H1 (cell line): Measurements from ENCODE around the gene C1GALT1. TPM values are rescaled to one million over a fixed set of nuclear protein-coding genes. Genes with fewer than 3 reads are reported as not detected.

Source experiments
- CTCF ChIA-PET: fragments of 300-600 bp; sonication (Branson Sonifier 250); formaldehyde crosslinking; loops from one replicate; lab custom pipeline; 2021; ENCODE audit not compliant: partially characterized antibody; lab: Charles Lee
- POLR2A ChIA-PET: fragments of 300-600 bp; sonication (Branson Sonifier 250); formaldehyde crosslinking; loops from one replicate; lab custom pipeline; 2021; ENCODE audit warnings: inconsistent platforms; ENCODE audit not compliant: partially characterized antibody; lab: Charles Lee
- DNase-seq, 2 experiments: peaks; one replicate each; pipeline versions ENCODE4 v3.0.0 to v3.0.0-alpha.2; 2010 to 2022; ENCODE audit warnings: low spot score in 2 of 2, low read depth in 1 of 2, mixed read lengths in 1 of 2
- FAIRE-seq: peaks from 2 replicates; lab custom pipeline; 2011; peaks lifted over from hg19 to GRCh38; lab: Jason Lieb, UNC
- H2AFZ ChIP-seq: 2 replicates; pipeline ENCODE4 v1.8.1; 2012; ENCODE audit warnings: low read length, inconsistent platforms
- H2AK5ac ChIP-seq: 2 replicates; pipeline ENCODE4 v1.6.1; 2013; ENCODE audit warnings: low read depth, low read length
- H2BK120ac ChIP-seq: replicated peaks from 2 replicates; pipeline ENCODE3; 2013; ENCODE audit warnings: low read depth, low read length, inconsistent platforms
- H2BK12ac ChIP-seq: 2 replicates; pipeline ENCODE4 v1.6.1; 2013; ENCODE audit warnings: low read depth, low read length
- H2BK15ac ChIP-seq: 2 replicates; pipeline ENCODE4 v1.6.1; 2013; ENCODE audit warnings: low read length
- H2BK20ac ChIP-seq: 2 replicates; pipeline ENCODE4 v1.6.1; 2013; ENCODE audit warnings: low read length
- H2BK5ac ChIP-seq: 2 replicates; pipeline ENCODE4 v1.6.1; 2013; ENCODE audit warnings: low read depth, low read length
- H3K14ac ChIP-seq: 2 replicates; pipeline ENCODE4 v1.6.1; 2013; ENCODE audit warnings: inconsistent platforms; ENCODE audit not compliant: insufficient read length
- H3K18ac ChIP-seq: 2 replicates; pipeline ENCODE4 v1.6.1; 2013; ENCODE audit warnings: low read length; ENCODE audit errors: extremely low read depth
- H3K23ac ChIP-seq: 2 replicates; pipeline ENCODE4 v1.6.1; 2013; ENCODE audit warnings: inconsistent platforms; ENCODE audit not compliant: insufficient read length
- H3K23me2 ChIP-seq: 2 replicates; pipeline ENCODE4 v1.6.1; 2013; ENCODE audit warnings: low read depth, low read length
- H3K27ac ChIP-seq: 2 replicates; pipeline ENCODE4 v1.6.1; 2011; ENCODE audit warnings: low read depth, low read length, inconsistent platforms
- H3K27me3 ChIP-seq, 4 experiments: replicated peaks in 1 of 4; 1 replicate in 1 of 4; 2 replicates in 3 of 4; pipeline versions ENCODE4 v1.6.1 to v1.8.1; 2011 to 2013; ENCODE audit warnings: low read length in 3 of 4, mild to moderate bottlenecking in 3 of 4, inconsistent platforms in 2 of 4, mixed read lengths in 2 of 4, moderate library complexity in 1 of 4; ENCODE audit not compliant: control insufficient read depth in 3 of 4, insufficient read depth in 3 of 4; ENCODE audit errors: extremely low read depth in 1 of 4
- H3K36me3 ChIP-seq, 4 experiments: 2 replicates each; pipeline versions ENCODE4 v1.6.1 to v1.8.1; 2011 to 2013; ENCODE audit warnings: mild to moderate bottlenecking in 4 of 4, low read length in 3 of 4, moderate library complexity in 2 of 4, control low read depth in 1 of 4, inconsistent platforms in 1 of 4; ENCODE audit not compliant: insufficient read depth in 4 of 4, control insufficient read depth in 2 of 4
- H3K4ac ChIP-seq: replicated peaks from 2 replicates; pipeline ENCODE3; 2013; ENCODE audit warnings: low read length, low read depth, mixed read lengths, inconsistent platforms; ENCODE audit not compliant: insufficient read length
- H3K4me1 ChIP-seq, 4 experiments: replicated peaks in 1 of 4; 1 replicate in 1 of 4; 2 replicates in 3 of 4; pipeline versions ENCODE4 v1.6.1 to v1.8.1; 2011 to 2013; ENCODE audit warnings: low read length in 3 of 4, inconsistent platforms in 2 of 4, mixed read lengths in 1 of 4; ENCODE audit not compliant: insufficient read depth in 4 of 4, control insufficient read depth in 3 of 4
- H3K4me2 ChIP-seq, 2 experiments: 2 replicates each; pipeline versions ENCODE4 v1.6.1 to v1.8.1; 2011 to 2013; ENCODE audit warnings: low read depth in 2 of 2, low read length in 2 of 2, control low read depth in 1 of 2, inconsistent platforms in 1 of 2, mild to moderate bottlenecking in 1 of 2; ENCODE audit not compliant: insufficient read depth in 1 of 2
- H3K4me3 ChIP-seq, 4 experiments: fragments of 200-600, 300-600 bp in 1 of 4; sonication (generic), shearing (Covaris generic), sonication (Bioruptor Twin) in 1 of 4; 2 replicates each; pipeline versions ENCODE4 v1.5.1 to v1.8.1; 2011 to 2016; ENCODE audit warnings: low read length in 4 of 4, low read depth in 3 of 4, control low read depth in 2 of 4, inconsistent platforms in 2 of 4, mild to moderate bottlenecking in 2 of 4, mixed read lengths in 1 of 4, moderate library complexity in 1 of 4; ENCODE audit not compliant: insufficient read depth in 2 of 4; ENCODE audit errors: extremely low read depth in 1 of 4
- H3K56ac ChIP-seq: replicated peaks from 2 replicates; pipeline ENCODE3; 2013; ENCODE audit warnings: low read depth, mild to moderate bottlenecking, mixed read lengths, low read length, inconsistent platforms; ENCODE audit not compliant: insufficient read length
- H3K79me1 ChIP-seq: 2 replicates; pipeline ENCODE4 v1.6.1; 2013; ENCODE audit warnings: low read depth, low read length, control low read depth
- H3K79me2 ChIP-seq, 2 experiments: 2 replicates each; pipeline versions ENCODE4 v1.6.1 to v1.8.1; 2012 to 2013; ENCODE audit warnings: low read length in 2 of 2, mild to moderate bottlenecking in 2 of 2, inconsistent platforms in 1 of 2; ENCODE audit not compliant: insufficient read depth in 2 of 2, control insufficient read depth in 1 of 2
- H3K9ac ChIP-seq, 4 experiments: replicated peaks in 1 of 4; 1 replicate in 1 of 4; 2 replicates in 3 of 4; pipeline versions ENCODE4 v1.6.1 to v1.8.1; 2011 to 2013; ENCODE audit warnings: low read depth in 3 of 4, low read length in 3 of 4, control low read depth in 2 of 4, mild to moderate bottlenecking in 2 of 4, moderate library complexity in 2 of 4, inconsistent platforms in 1 of 4; ENCODE audit errors: extremely low read depth in 1 of 4
- H3K9me3 ChIP-seq, 2 experiments: 2 replicates each; pipeline versions ENCODE4 v1.6.1 to v1.8.1; 2012 to 2013; ENCODE audit warnings: mild to moderate bottlenecking in 2 of 2, moderate library complexity in 2 of 2, control low read depth in 1 of 2, inconsistent platforms in 1 of 2, low read depth in 1 of 2, low read length in 1 of 2, mixed read lengths in 1 of 2; ENCODE audit not compliant: insufficient read depth in 2 of 2
- H4K20me1 ChIP-seq, 2 experiments: replicated peaks in 1 of 2; 2 replicates each; pipeline versions ENCODE3 to v1.8.1; 2011 to 2013; ENCODE audit warnings: inconsistent platforms in 2 of 2, low read length in 2 of 2, mild to moderate bottlenecking in 1 of 2; ENCODE audit not compliant: insufficient read depth in 2 of 2, control insufficient read depth in 1 of 2
- H4K5ac ChIP-seq: 2 replicates; pipeline ENCODE4 v1.6.1; 2013; ENCODE audit warnings: low read length, low read depth, mixed read lengths, inconsistent platforms; ENCODE audit not compliant: insufficient read length
- H4K8ac ChIP-seq: 2 replicates; pipeline ENCODE4 v1.8.0; 2013; ENCODE audit warnings: mild to moderate bottlenecking, moderate library complexity, low read length, inconsistent platforms; ENCODE audit not compliant: insufficient read depth; ENCODE audit errors: extremely low read depth
- H4K91ac ChIP-seq: replicated peaks from 2 replicates; pipeline ENCODE3; 2013; ENCODE audit warnings: low read length, mixed read lengths, inconsistent platforms; ENCODE audit not compliant: insufficient read length
- BCL11A ChIP-seq, 2 experiments: IDR thresholded peaks; one replicate each; pipeline ENCODE4 v1.6.1; 2011; ENCODE audit warnings: low read depth in 2 of 2, low read length in 2 of 2, mild to moderate bottlenecking in 2 of 2
- CBX5 ChIP-seq: fragments of 300-800, 300-1000 bp; sonication (generic); IDR thresholded peaks from 2 replicates; pipeline ENCODE4 v1.7.1; 2016; ENCODE audit warnings: antibody characterized with exemption, low read length, low read depth
- EP300 ChIP-seq, 2 experiments: IDR thresholded peaks; 1 replicate in 1 of 2; 2 replicates in 1 of 2; pipeline ENCODE4 v1.6.1; 2011 to 2012; ENCODE audit warnings: low read depth in 2 of 2, low read length in 2 of 2, mild to moderate bottlenecking in 2 of 2, borderline replicate concordance in 1 of 2, inconsistent platforms in 1 of 2, moderate library complexity in 1 of 2
- HDAC2 ChIP-seq, 2 experiments: fragments of 300-600 bp in 1 of 2; sonication (generic) in 1 of 2; IDR thresholded peaks; 2 replicates each; pipeline ENCODE4 v1.6.1; 2011 to 2012; ENCODE audit warnings: low read depth in 2 of 2, low read length in 2 of 2, mild to moderate bottlenecking in 2 of 2, moderate library complexity in 2 of 2, borderline replicate concordance in 1 of 2, inconsistent platforms in 1 of 2
- NANOG ChIP-seq: IDR thresholded peaks from 2 replicates; pipeline ENCODE4 v1.6.1; 2011; ENCODE audit warnings: low read length, low read depth, mild to moderate bottlenecking, inconsistent platforms; ENCODE audit not compliant: insufficient read depth, poor library complexity, severe bottlenecking
- NRF1 ChIP-seq: IDR thresholded peaks from 2 replicates; pipeline ENCODE4 v1.6.1; 2011; ENCODE audit warnings: mild to moderate bottlenecking, low read depth, low read length, improper control_type of control experiment
- RAD21 ChIP-seq, 2 experiments: IDR thresholded peaks in 1 of 2; conservative IDR thresholded peaks in 1 of 2; 2 replicates each; pipeline ENCODE4 v1.6.1; 2011; ENCODE audit warnings: low read depth in 2 of 2, low read length in 2 of 2, improper control_type of control experiment in 1 of 2, inconsistent platforms in 1 of 2, mild to moderate bottlenecking in 1 of 2, moderate library complexity in 1 of 2
- RBBP5 ChIP-seq: IDR thresholded peaks from 2 replicates; pipeline ENCODE4 v1.7.1; 2012; ENCODE audit warnings: low read depth, mild to moderate bottlenecking, inconsistent platforms, low read length, moderate library complexity, borderline replicate concordance
- SP2 ChIP-seq: IDR thresholded peaks from 2 replicates; pipeline ENCODE4 v1.6.1; 2012; ENCODE audit warnings: mild to moderate bottlenecking, low read length, inconsistent platforms
- SUZ12 ChIP-seq: fragments of 200-600 bp; sonication (generic); IDR thresholded peaks from 2 replicates; pipeline ENCODE4 v1.6.1; 2012; ENCODE audit warnings: mild to moderate bottlenecking, inconsistent platforms, low read length, moderate library complexity, mixed read lengths
- WGBS, 2 experiments: shearing (Covaris generic) in 1 of 2; methylation state at CpG; one replicate each; pipeline versions ENCODE4 v1.1.6 to v1.1.7; 2013 to 2015; ENCODE audit warnings: low lambda C conversion rate in 2 of 2, mixed read lengths in 2 of 2, inconsistent platforms in 1 of 2, low coverage in 1 of 2, missing lambda C conversion rate in 1 of 2; ENCODE audit not compliant: insufficient replicate concordance in 2 of 2, insufficient coverage in 1 of 2, insufficient read length in 1 of 2; ENCODE audit errors: extremely low coverage in 1 of 2, missing lambda C conversion rate in 1 of 2; 5-methylcytosine and 5-hydroxymethylcytosine counted together
- polyA plus RNA-seq, 7 experiments: library from polyadenylated mRNA; depleted of rRNA in 3 of 7; stranded (reverse) in 5 of 7; unstranded in 2 of 7; fragments of >200 nt in 5 of 7; fragments of 200-250 nt in 2 of 7; gene quantifications; 1 replicate in 5 of 7; 2 replicates in 1 of 7; 4 replicates in 1 of 7; pipeline versions ENCODE4 v1.2.1 to v1.2.3, GENCODE V29; 2011 to 2013; ENCODE audit warnings: missing spikeins in 2 of 7, mixed read lengths in 2 of 7
- total RNA-seq: library from RNA; stranded (reverse); fragmentation: NEBNext Ultra II Directional; extraction: Animal tissue kit (Norgen Biotek cat#: 25700); gene quantifications from 2 replicates; pipeline ENCODE4 v1.2.1, GENCODE V29; 2021

C1GALT1 gene
- total and polyA plus RNA-seq, 2 of the 8 experiments (the other 6 are each of a cell fraction or from before 2014, with no cell fraction given) = 18.7 to 94.2 TPM

- no peak for FAIRE-seq
- Histone ChIP-seq H2BK5ac (no peak overlapping the region), H2BK12ac (no peak overlapping the region), H2AK5ac (no peak overlapping the region), H3K79me2 (no peaks in the 10 kb centered on the region), H3K27ac (no peak overlapping the region), H3K4me2 (no peak overlapping the region), H3K23ac (no peak overlapping the region), H3K4me1 (peaks cover 0 to 3% (median 0%) of the 10 kb centered on the region in 4 experiments; a peak in 2 of 7 replicates), H4K20me1 (no peaks in the 10 kb centered on the region), H4K8ac (no peak overlapping the region), H3K4me3 (no peak overlapping the region), H3K23me2 (no peaks in the 10 kb centered on the region), H2AFZ (no peak overlapping the region), H2BK15ac (no peak overlapping the region), H3K9me3 (no peaks in the 10 kb centered on the region), H3K18ac (no peak overlapping the region), H2BK120ac (no peak overlapping the region), H2BK20ac (no peak overlapping the region), H3K14ac (no peak overlapping the region), H3K56ac (no peak overlapping the region), H3K9ac (no peak overlapping the region), H3K79me1 (no peaks in the 10 kb centered on the region), H4K5ac (no peak overlapping the region), H3K4ac (no peak overlapping the region), H4K91ac (no peak overlapping the region), H3K27me3 (no peaks in the 10 kb centered on the region), H3K36me3 (no peaks in the 10 kb centered on the region; a peak in 1 of 8 replicates)
- no peak for DNase-seq
- ChIA-PET POLR2A (interaction anchor here (0.7 to 1.7 kb wide), 2 partner anchors 10 to 240 kb away, joined by 3 to 5 read pairs; no protein-coding TSS in a partner anchor), CTCF (interaction anchor here (0.7 to 1.7 kb wide), 5 partner anchors 9 to 83 kb away, joined by 3 to 5 read pairs (median 3); partner anchors contain the start of gene C1GALT1)
- 87% methylated on average over 5 of the region's 5 CpGs; no CpG with 5 or more reads in 1 of the 2 experiments for WGBS, 2 experiments
- TF ChIP-seq NRF1 (no peak), CBX5 (no peak), SUZ12 (no peak), RAD21 (IDR thresholded peaks at IDR 0.05 in 1 of 2, conservative IDR thresholded peaks at IDR 0.05 in 1 of 2; ENCODE audit: low read depth in 2 of 2, low read length in 2 of 2) (no peak), BCL11A (IDR thresholded peaks at IDR 0.05; ENCODE audit: low read depth in 2 of 2, low read length in 2 of 2) (no peak), SP2 (no peak), HDAC2 (IDR thresholded peaks at IDR 0.05; ENCODE audit: borderline replicate concordance in 1 of 2, low read depth in 2 of 2, low read length in 2 of 2) (no peak), NANOG (no peak), EP300 (IDR thresholded peaks at IDR 0.05; ENCODE audit: borderline replicate concordance in 1 of 2, low read depth in 2 of 2, low read length in 2 of 2) (no peak), RBBP5 (no peak)
These were observed 81.2 kb downstream of the C1GALT1 start for GRCh38 chr7:7263297-7264230.
